Liver (tissue), 9 donors: ENCODE measurements around the gene BRMS1L. TPM values are rescaled to one million over a fixed set of nuclear protein-coding genes. Genes with fewer than 3 reads are reported as not detected.

Experiments used
- DNase-seq: peaks from one replicate; pipeline ENCODE4 v3.0.0-alpha.2; 2017; ENCODE audit warnings: low spot score
- H3K27ac ChIP-seq, 2 donors: one replicate each; pipeline ENCODE4 v1.7.0; 2013; ENCODE audit warnings: inconsistent platforms in 2 of 2, low read length in 2 of 2, control low read depth in 1 of 2, low read depth in 1 of 2, mild to moderate bottlenecking in 1 of 2
- H3K27me3 ChIP-seq, 4 donors: one replicate each; pipeline versions ENCODE4 v1.6.1 to v1.7.0; 2013; ENCODE audit warnings: low read length in 3 of 4, inconsistent platforms in 1 of 4, mild to moderate bottlenecking in 1 of 4, moderate library complexity in 1 of 4; ENCODE audit not compliant: control insufficient read depth in 4 of 4, insufficient read depth in 4 of 4
- H3K36me3 ChIP-seq, 4 donors: one replicate each; pipeline versions ENCODE4 v1.6.1 to v1.7.0; 2013; ENCODE audit warnings: low read length in 3 of 4, mild to moderate bottlenecking in 3 of 4, low read depth in 1 of 4, moderate library complexity in 1 of 4; ENCODE audit not compliant: control insufficient read depth in 4 of 4, insufficient read depth in 3 of 4
- H3K4me1 ChIP-seq, 4 donors: one replicate each; pipeline versions ENCODE4 v1.6.1 to v1.7.0; 2013; ENCODE audit warnings: low read length in 3 of 4, mild to moderate bottlenecking in 3 of 4, moderate library complexity in 1 of 4; ENCODE audit not compliant: control insufficient read depth in 4 of 4, insufficient read depth in 4 of 4
- H3K4me3 ChIP-seq, 3 donors: one replicate each; pipeline versions ENCODE4 v1.6.1 to v1.7.0; 2013; ENCODE audit warnings: low read length in 3 of 3, control low read depth in 1 of 3, low read depth in 1 of 3, mild to moderate bottlenecking in 1 of 3
- H3K9ac ChIP-seq, 2 donors: one replicate each; pipeline ENCODE4 v1.7.0; 2013; ENCODE audit warnings: low read length in 2 of 2, mild to moderate bottlenecking in 2 of 2, moderate library complexity in 2 of 2, control low read depth in 1 of 2, low read depth in 1 of 2
- H3K9me3 ChIP-seq, 4 donors: one replicate each; pipeline versions ENCODE4 v1.6.1 to v1.7.0; 2013; ENCODE audit warnings: low read length in 3 of 4; ENCODE audit not compliant: control insufficient read depth in 4 of 4
- CTCF ChIP-seq: fragments of 150-350 bp; IDR thresholded peaks from 2 replicates; pipeline ENCODE4 v1.5.1; 2017; ENCODE audit warnings: improper control_type of control experiment, low read depth, low read length; ENCODE audit not compliant: missing input control
- EGR1 ChIP-seq, 2 donors: IDR thresholded peaks; 2 replicates each; pipeline ENCODE4 v1.6.1; 2016 to 2018; ENCODE audit warnings: antibody characterized with exemption in 2 of 2, low read depth in 2 of 2
- FOXA1 ChIP-seq: IDR thresholded peaks from 2 replicates; pipeline ENCODE4 v1.6.1; 2016; ENCODE audit warnings: antibody characterized with exemption
- FOXA2 ChIP-seq: IDR thresholded peaks from 2 replicates; pipeline ENCODE4 v1.6.1; 2016; ENCODE audit warnings: antibody characterized with exemption
- GABPA ChIP-seq, 2 donors: IDR thresholded peaks in 1 of 2; conservative IDR thresholded peaks in 1 of 2; 2 replicates each; pipeline ENCODE4 v1.6.1; 2016; ENCODE audit warnings: antibody characterized with exemption in 2 of 2, mild to moderate bottlenecking in 1 of 2, moderate library complexity in 1 of 2
- HNF4A ChIP-seq, 2 donors: conservative IDR thresholded peaks; 2 replicates each; pipeline ENCODE4 v1.6.1; 2016; ENCODE audit warnings: antibody characterized with exemption in 2 of 2, mild to moderate bottlenecking in 2 of 2
- HNF4G ChIP-seq: IDR thresholded peaks from 2 replicates; pipeline ENCODE4 v1.6.1; 2016; ENCODE audit warnings: antibody characterized with exemption
- JUND ChIP-seq, 2 donors: IDR thresholded peaks; 2 replicates each; pipeline ENCODE4 v1.6.1; 2016; ENCODE audit warnings: antibody characterized with exemption in 2 of 2
- NR2F2 ChIP-seq: IDR thresholded peaks from 2 replicates; pipeline ENCODE4 v1.6.1; 2016; ENCODE audit warnings: antibody characterized with exemption
- RAD21 ChIP-seq, 2 donors: IDR thresholded peaks; 2 replicates each; pipeline ENCODE4 v1.6.1; 2016; ENCODE audit warnings: antibody characterized with exemption in 2 of 2, mild to moderate bottlenecking in 2 of 2
- RXRA ChIP-seq, 2 donors: IDR thresholded peaks; 2 replicates each; pipeline ENCODE4 v1.6.1; 2017 to 2018; ENCODE audit warnings: antibody characterized with exemption in 2 of 2, mild to moderate bottlenecking in 1 of 2
- SP1 ChIP-seq: IDR thresholded peaks from 2 replicates; pipeline ENCODE4 v1.6.1; 2018; ENCODE audit warnings: antibody characterized with exemption, mild to moderate bottlenecking
- TAF1 ChIP-seq: conservative IDR thresholded peaks from 2 replicates; pipeline ENCODE4 v1.6.1; 2016; ENCODE audit warnings: antibody characterized with exemption, mild to moderate bottlenecking
- YY1 ChIP-seq: IDR thresholded peaks from 2 replicates; pipeline ENCODE4 v1.6.1; 2016; ENCODE audit warnings: antibody characterized with exemption, mild to moderate bottlenecking
- ZBTB33 ChIP-seq: IDR thresholded peaks from 2 replicates; pipeline ENCODE4 v1.6.1; 2016; ENCODE audit warnings: antibody characterized with exemption
- WGBS: extraction: QIAGEN DNeasy Blood & Tissue Kit; methylation state at CpG from one replicate; pipeline ENCODE4 v1.1.7; 2013; 5-methylcytosine and 5-hydroxymethylcytosine counted together
- polyA plus RNA-seq, 2 donors: library from polyadenylated mRNA; stranded (reverse) in 1 of 2; unstranded in 1 of 2; fragments of 200-250 nt in 1 of 2; fragments of >200 nt in 1 of 2; fragmentation: Nextera tagmentation in 1 of 2; extraction: Ambion mirVana in 1 of 2; gene quantifications; one replicate each; pipeline versions ENCODE4 v1.2.1 to v1.2.3, GENCODE V29; 2013 to 2015
- total RNA-seq, 2 donors: library from RNA; depleted of rRNA; stranded (reverse); fragments of >200 nt; gene quantifications; one replicate each; pipeline ENCODE4 v1.2.3, GENCODE V29; 2014
- TF ChIP-seq, protein P1 (sequence below): IDR thresholded peaks from 2 replicates; pipeline ENCODE4 v1.6.1; 2016; ENCODE audit warnings: antibody characterized with exemption
- TF ChIP-seq, protein P2 (sequence below): IDR thresholded peaks from 2 replicates; pipeline ENCODE4 v1.6.1; 2016; ENCODE audit warnings: antibody characterized with exemption
- TF ChIP-seq, protein P3 (sequence below): IDR thresholded peaks from 2 replicates; pipeline ENCODE4 v1.6.1; 2016; ENCODE audit warnings: antibody characterized with exemption, mild to moderate bottlenecking
- donor health status: healthy.
- donor health status: healthy.
- donor health status: healthy.
- donor health status: healthy.
- donor health status: healthy.

BRMS1L gene
- total and polyA plus RNA-seq, 4 donors: 2.7 to 3.7 (median 3.4) TPM

- DNase-seq: no peak
- H3K4me3 ChIP-seq: no peak overlapping the region
- H3K9ac ChIP-seq: no peak overlapping the region
- H3K27ac ChIP-seq: no peak overlapping the region
- H3K9me3 ChIP-seq: no peaks in the 10 kb centered on the region
- 80% methylated on average over 3 of the region's 3 CpGs for WGBS
- H3K4me1 ChIP-seq: peaks cover 0 to under 1% (median 0%) of the 10 kb centered on the region in 4 donors
- TF ChIP-seq FOXA2 (peak; percentile 12), ZBTB33 (no peak)
- no peaks in the 10 kb centered on the region for H3K27me3 ChIP-seq
- H3K36me3 ChIP-seq: peaks cover 2 to 22% (median 9%) of the 10 kb centered on the region in 4 donors
These were observed 35.2 kb downstream of the BRMS1L start for GRCh38 chr14:35861204-35861868.

GRCh38 chr14:35865611-35866324, 39.6 kb downstream of the BRMS1L start:
- TF ChIP-seq FOXA1 (no peak), NR2F2 (no peak), GABPA (IDR thresholded peaks at IDR 0.05 in 1 of 2, conservative IDR thresholded peaks at IDR 0.05 in 1 of 2) (no peak), HNF4G (no peak), JUND (IDR thresholded peaks at IDR 0.05) (no peak), FOXA2 (no peak), YY1 (no peak), RXRA (IDR thresholded peaks at IDR 0.05) (no peak), SP1 (no peak), ZBTB33 (no peak), CTCF (no peak), EGR1 (IDR thresholded peaks at IDR 0.05; ENCODE audit: low read depth in 2 of 2) (no peak), RAD21 (IDR thresholded peaks at IDR 0.05) (no peak), TAF1 (no peak), HNF4A (conservative IDR thresholded peaks at IDR 0.05) (no peak)
- TF ChIP-seq, protein P1, sequence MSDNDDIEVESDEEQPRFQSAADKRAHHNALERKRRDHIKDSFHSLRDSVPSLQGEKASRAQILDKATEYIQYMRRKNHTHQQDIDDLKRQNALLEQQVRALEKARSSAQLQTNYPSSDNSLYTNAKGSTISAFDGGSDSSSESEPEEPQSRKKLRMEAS: no peak
- TF ChIP-seq, protein P2, sequence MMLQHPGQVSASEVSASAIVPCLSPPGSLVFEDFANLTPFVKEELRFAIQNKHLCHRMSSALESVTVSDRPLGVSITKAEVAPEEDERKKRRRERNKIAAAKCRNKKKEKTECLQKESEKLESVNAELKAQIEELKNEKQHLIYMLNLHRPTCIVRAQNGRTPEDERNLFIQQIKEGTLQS: no peak
- TF ChIP-seq, protein P3, sequence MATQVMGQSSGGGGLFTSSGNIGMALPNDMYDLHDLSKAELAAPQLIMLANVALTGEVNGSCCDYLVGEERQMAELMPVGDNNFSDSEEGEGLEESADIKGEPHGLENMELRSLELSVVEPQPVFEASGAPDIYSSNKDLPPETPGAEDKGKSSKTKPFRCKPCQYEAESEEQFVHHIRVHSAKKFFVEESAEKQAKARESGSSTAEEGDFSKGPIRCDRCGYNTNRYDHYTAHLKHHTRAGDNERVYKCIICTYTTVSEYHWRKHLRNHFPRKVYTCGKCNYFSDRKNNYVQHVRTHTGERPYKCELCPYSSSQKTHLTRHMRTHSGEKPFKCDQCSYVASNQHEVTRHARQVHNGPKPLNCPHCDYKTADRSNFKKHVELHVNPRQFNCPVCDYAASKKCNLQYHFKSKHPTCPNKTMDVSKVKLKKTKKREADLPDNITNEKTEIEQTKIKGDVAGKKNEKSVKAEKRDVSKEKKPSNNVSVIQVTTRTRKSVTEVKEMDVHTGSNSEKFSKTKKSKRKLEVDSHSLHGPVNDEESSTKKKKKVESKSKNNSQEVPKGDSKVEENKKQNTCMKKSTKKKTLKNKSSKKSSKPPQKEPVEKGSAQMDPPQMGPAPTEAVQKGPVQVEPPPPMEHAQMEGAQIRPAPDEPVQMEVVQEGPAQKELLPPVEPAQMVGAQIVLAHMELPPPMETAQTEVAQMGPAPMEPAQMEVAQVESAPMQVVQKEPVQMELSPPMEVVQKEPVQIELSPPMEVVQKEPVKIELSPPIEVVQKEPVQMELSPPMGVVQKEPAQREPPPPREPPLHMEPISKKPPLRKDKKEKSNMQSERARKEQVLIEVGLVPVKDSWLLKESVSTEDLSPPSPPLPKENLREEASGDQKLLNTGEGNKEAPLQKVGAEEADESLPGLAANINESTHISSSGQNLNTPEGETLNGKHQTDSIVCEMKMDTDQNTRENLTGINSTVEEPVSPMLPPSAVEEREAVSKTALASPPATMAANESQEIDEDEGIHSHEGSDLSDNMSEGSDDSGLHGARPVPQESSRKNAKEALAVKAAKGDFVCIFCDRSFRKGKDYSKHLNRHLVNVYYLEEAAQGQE: no peak

More at GRCh38 chr14:35865611-35866324, 39.6 kb downstream of the BRMS1L start:
- Histone ChIP-seq H3K4me3 (no peak overlapping the region), H3K9me3 (no peaks in the 10 kb centered on the region), H3K27ac (no peak overlapping the region), H3K36me3 (peaks cover 0 to 22% (median 11%) of the 10 kb centered on the region in 4 donors), H3K9ac (no peak overlapping the region), H3K27me3 (no peaks in the 10 kb centered on the region), H3K4me1 (peaks cover 0 to 1% (median 0%) of the 10 kb centered on the region in 4 donors)
- DNase-seq: no peak
- 95% methylated on average over 6 of the region's 6 CpGs for WGBS
